Prostate gland (tissue), 2 donors: ENCODE measurements around the gene SEZ6L2. TPM values are rescaled to one million over a fixed set of nuclear protein-coding genes. Genes with fewer than 3 reads are reported as not detected.

Experiments used
- DNase-seq: peaks from one replicate; pipeline ENCODE4 v3.0.0-alpha.2; 2019; ENCODE audit warnings: low spot score
- H3K27ac ChIP-seq, 2 donors: fragments of 200-600 bp; sonication (generic); 2 replicates each; pipeline ENCODE4 v1.5.1; 2017 to 2019
- H3K27me3 ChIP-seq: fragments of 200-600 bp; sonication (generic); replicated peaks from 2 replicates; pipeline ENCODE4 v1.5.1; 2019; ENCODE audit not compliant: insufficient read depth
- H3K36me3 ChIP-seq, 2 donors: fragments of 200-600 bp; sonication (generic); 1 replicate in 1 of 2; 2 replicates in 1 of 2; pipeline versions ENCODE4 v1.5.1 to v1.8.1; 2017 to 2019
- H3K4me1 ChIP-seq: fragments of 200-600 bp; sonication (generic); replicated peaks from 2 replicates; pipeline ENCODE4 v1.5.1; 2019
- H3K4me3 ChIP-seq, 2 donors: fragments of 200-600 bp; sonication (generic); 2 replicates each; pipeline ENCODE4 v1.5.1; 2017 to 2019
- H3K9me3 ChIP-seq: fragments of 200-600 bp; sonication (generic); 2 replicates; pipeline ENCODE4 v1.5.1; 2017
- CTCF ChIP-seq, 4 experiments: fragments of 200-600 bp in 2 of 4; fragments of 450-650 bp in 2 of 4; sonication (generic) in 2 of 4; IDR thresholded peaks; 1 replicate in 3 of 4; 2 replicates in 1 of 4; pipeline ENCODE4 v1.5.1; 2016 to 2019; ENCODE audit warnings: antibody characterized with exemption in 4 of 4, mild to moderate bottlenecking in 2 of 4, moderate library complexity in 2 of 4
- POLR2A ChIP-seq: fragments of 450-650 bp; IDR thresholded peaks from one replicate; pipeline ENCODE4 v1.6.1; 2016; ENCODE audit warnings: antibody characterized with exemption, mild to moderate bottlenecking
- POLR2AphosphoS5 ChIP-seq: sonication (generic); formaldehyde crosslinking; IDR thresholded peaks from one replicate; pipeline ENCODE4 v1.6.1; 2017; ENCODE audit warnings: antibody characterized with exemption
- WGBS: methylation state at CpG from one replicate; pipeline ENCODE4 v1.1.5; 2018; 5-methylcytosine and 5-hydroxymethylcytosine counted together
- intact Hi-C: fragments of 100-400 bp; cut with DNase I; formaldehyde crosslinking; loops from one replicate; pipeline ENCODE4 v1.14.2; 2022
- total RNA-seq, 2 donors: library from RNA; depleted of rRNA; stranded (reverse); fragments of >200 nt; gene quantifications; one replicate each; pipeline ENCODE4 v1.1.0, GENCODE V29; 2016

The SEZ6L2 gene
- total RNA-seq, 2 donors from 2014 or later, result 60.7 to 62.9 TPM

GRCh38 chr16:29900102-29900887 is 945 bp upstream of the SEZ6L2 start, which contains the start of gene ASPHD1:
Gene ASPHD1, plus strand, starts transcription at chr16:29900488. Its CDS starts 484 bp downstream, at chr16:29900972.
- under 1% methylated on average over 55 of the region's 67 CpGs for WGBS
- H3K4me1 ChIP-seq, result peaks cover 3% of the 10 kb centered on the region
- H3K27me3 ChIP-seq, result no peaks in the 10 kb centered on the region
- no peaks in the 10 kb centered on the region for H3K9me3 ChIP-seq
- TF ChIP-seq POLR2AphosphoS5, result no peak
- DNase-seq, result peak; percentile 42
- peak within 1 kb of the TSS; percentile 35 to 57 for H3K4me3 ChIP-seq
- intact Hi-C loops, result no loop called here
- H3K36me3 ChIP-seq, result no peaks in the 10 kb centered on the region
- H3K27ac ChIP-seq, result peak within 1 kb of the TSS; percentile 73 to 77

GRCh38 chr16:29898804-29899515 is 390 bp downstream of the SEZ6L2 start:
- 1% methylated on average over 25 of the region's 25 CpGs for WGBS
- intact Hi-C loops, result no loop called here
- DNase-seq, result no peak
- no peaks in the 10 kb centered on the region for H3K36me3 ChIP-seq
- peaks cover 3% of the 10 kb centered on the region for H3K4me1 ChIP-seq
- TF ChIP-seq CTCF (IDR thresholded peaks at IDR 0.05) (no peak), POLR2A (no peak), POLR2AphosphoS5 (no peak)
- H3K4me3 ChIP-seq, result peak overlapping the region; percentile 35 to 57
- no peaks in the 10 kb centered on the region for H3K9me3 ChIP-seq
- H3K27ac ChIP-seq, result peak overlapping the region; percentile 73 to 77
- no peaks in the 10 kb centered on the region for H3K27me3 ChIP-seq

- H3K9me3 ChIP-seq, result no peaks in the 10 kb centered on the region
- H3K4me1 ChIP-seq, result peaks cover 3% of the 10 kb centered on the region
- no peak overlapping the region for H3K27ac ChIP-seq
- intact Hi-C loops, result no loop called here
- H3K36me3 ChIP-seq, result no peaks in the 10 kb centered on the region
- DNase-seq, result no peak
- 13% methylated on average over 9 of the region's 9 CpGs for WGBS
- TF ChIP-seq POLR2AphosphoS5 (no peak), POLR2A (no peak), CTCF (IDR thresholded peaks at IDR 0.05) (no peak)
- no peaks in the 10 kb centered on the region for H3K27me3 ChIP-seq
- peak overlapping the region; percentile 35 to 57 for H3K4me3 ChIP-seq
Measured at GRCh38 chr16:29898135-29898803, 1.1 kb downstream of the SEZ6L2 start.

GRCh38 chr16:29897333-29897732 is 2.0 kb downstream of the SEZ6L2 start:
- Histone ChIP-seq H3K4me3 (no peak overlapping the region), H3K27ac (no peak overlapping the region), H3K9me3 (no peaks in the 10 kb centered on the region), H3K27me3 (no peaks in the 10 kb centered on the region), H3K36me3 (no peaks in the 10 kb centered on the region), H3K4me1 (peaks cover 3% of the 10 kb centered on the region)
- 62% methylated on average over 4 of the region's 4 CpGs for WGBS
- TF ChIP-seq POLR2A, result no peak
- TF ChIP-seq POLR2AphosphoS5, result no peak
- TF ChIP-seq CTCF (IDR thresholded peaks at IDR 0.05), result no peak
- intact Hi-C loops, result no loop called here
- no peak for DNase-seq

- Histone ChIP-seq H3K27ac (no peak overlapping the region), H3K36me3 (no peaks in the 10 kb centered on the region), H3K4me3 (no peak overlapping the region), H3K4me1 (peaks cover 3% of the 10 kb centered on the region), H3K9me3 (no peaks in the 10 kb centered on the region), H3K27me3 (no peaks in the 10 kb centered on the region)
- whole genome bisulfite sequencing, result 49% methylated on average over 11 of the region's 15 CpGs
- no peak for DNase-seq
- intact Hi-C loops, result no loop called here
- no peak for TF ChIP-seq POLR2A
- no peak for TF ChIP-seq POLR2AphosphoS5
- TF ChIP-seq CTCF (IDR thresholded peaks at IDR 0.05), result no peak
Measured at GRCh38 chr16:29896841-29897240, 2.5 kb downstream of the SEZ6L2 start.
